ENCODE data around the gene SIRPA.

The SIRPA gene

DNA sequence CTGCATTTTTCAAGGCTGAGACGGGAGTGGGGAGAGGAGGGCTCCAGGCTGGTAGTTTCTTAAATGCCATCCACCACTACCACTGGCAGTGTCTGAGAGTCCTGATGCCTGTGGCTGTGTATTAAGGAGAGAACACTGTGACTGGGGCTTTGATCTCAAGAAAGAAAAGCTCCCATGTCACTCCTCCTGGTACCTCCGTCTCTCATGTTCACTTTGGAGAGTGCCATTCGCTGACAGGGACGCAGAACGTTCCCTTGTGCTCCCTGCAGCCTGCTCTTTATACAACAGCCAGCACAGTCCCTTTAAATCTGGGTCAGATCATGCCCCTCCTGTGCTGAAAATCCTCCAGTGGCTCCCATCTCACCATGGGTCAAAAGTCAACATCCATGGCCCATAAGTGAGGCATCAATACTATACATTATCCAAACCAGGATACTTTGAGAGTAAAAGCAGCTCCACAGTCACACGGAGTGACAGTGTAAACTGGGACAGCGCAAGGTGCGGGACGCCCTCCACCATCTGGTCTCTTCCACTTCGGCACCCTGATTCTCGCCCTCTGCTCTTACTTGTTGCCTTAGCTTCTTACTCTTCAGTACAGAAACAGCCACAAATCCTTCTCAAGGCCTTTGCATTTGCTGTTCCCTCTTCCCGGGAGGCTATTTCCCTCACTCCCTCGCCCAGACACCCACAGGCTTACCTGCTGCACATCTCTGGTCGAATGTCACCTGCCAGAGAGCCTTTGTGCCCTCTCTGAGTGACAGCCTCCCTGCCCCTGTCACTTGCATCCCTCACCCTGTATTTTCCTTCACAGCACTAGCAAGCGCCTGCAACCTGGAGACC is 78.6 kb downstream of the SIRPA start:
- FAIRE-seq: no peak
- no peak for DNase-seq (ENCODE audit: insufficient read length, low spot score)

DNA sequence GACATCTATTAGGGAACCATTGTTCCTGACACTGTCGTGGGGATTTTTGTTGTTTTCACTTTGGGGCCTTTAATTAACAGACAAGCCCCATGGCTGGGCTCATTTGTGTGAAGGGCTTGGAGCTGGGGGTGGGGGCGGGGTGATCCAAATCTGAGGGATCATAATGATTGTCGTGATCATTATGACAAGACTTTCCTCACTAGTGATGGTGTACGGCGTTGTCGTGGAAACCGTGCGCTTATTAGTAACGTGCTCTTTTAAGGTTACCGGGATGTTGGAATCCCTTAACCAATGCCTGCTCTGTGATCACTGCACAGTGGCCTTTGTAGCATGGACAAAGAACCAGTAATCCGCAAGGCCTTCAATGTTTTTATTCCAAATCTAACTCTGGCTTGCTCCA is 80.1 kb downstream of the SIRPA start:
- FAIRE-seq (no peak), DNase-seq (ENCODE audit: insufficient read length, low spot score) (no peak)

DNA sequence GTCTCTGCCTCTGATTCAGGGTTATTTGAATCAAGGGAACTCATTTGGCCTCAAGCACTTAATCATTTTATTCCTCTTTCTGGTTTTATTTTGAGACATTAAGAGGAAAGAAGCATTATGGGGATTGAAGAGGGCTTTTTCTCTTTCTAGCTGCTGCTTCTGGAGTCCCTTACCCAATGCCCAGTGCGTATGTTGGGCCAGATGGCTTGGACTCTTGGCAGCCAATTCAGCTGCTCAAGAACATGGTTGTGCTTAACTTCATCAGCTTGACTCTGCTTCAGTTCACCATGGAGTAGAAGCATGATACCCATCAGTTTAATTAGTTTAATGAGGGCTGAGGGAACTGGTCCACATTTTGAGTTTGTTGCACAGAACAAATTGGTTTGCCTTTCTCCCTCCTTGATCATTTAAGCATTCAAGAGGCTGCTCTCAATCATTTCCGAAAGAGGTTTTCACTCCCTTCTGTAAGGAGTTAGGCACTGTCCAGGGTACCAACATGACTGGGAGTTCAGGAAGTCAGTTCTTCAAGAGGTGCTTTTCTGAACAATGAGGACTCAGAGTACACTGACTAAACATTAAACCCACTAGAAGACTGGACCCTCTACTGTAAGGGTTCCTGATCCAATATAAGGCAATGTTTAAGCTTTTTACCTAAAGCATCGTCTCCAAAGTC is 84.0 kb downstream of the SIRPA start:
- FAIRE-seq (no peak), DNase-seq (ENCODE audit: insufficient read length, low spot score) (no peak)

GRCh38 chr20:1982686-1983085 is 87.5 kb downstream of the SIRPA start:
- DNase-seq (ENCODE audit: insufficient read length, low spot score) (no peak), FAIRE-seq (no peak)

DNA sequence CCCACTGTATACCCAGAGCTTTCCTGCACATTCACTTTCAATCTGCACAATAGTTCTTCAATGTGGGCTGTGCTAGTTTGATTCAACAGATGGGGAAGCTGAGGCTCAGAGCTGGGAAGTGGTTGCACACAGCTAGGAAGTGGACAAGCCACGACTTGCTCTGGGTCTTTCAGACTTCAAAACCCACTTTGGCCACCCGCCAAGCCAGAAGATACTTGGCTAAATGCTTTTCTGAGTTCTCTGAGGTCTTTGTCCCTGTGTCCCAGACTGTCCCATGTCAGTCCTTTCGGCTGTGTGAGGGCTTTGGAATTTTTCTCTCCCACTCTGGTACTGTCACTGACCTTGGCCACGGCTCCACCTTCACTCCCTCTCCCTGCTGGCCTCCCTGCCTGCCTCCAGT is 88.1 kb downstream of the SIRPA start:
- no peak for FAIRE-seq

GRCh38 chr20:1987826-1988225 is 92.6 kb downstream of the SIRPA start:
- FAIRE-seq (no peak), DNase-seq (ENCODE audit: insufficient read length, low spot score) (no peak)

More for the DNA sequence above, 88.1 kb downstream of the SIRPA start:
- DNase-seq (ENCODE audit: insufficient read length, low spot score): no peak

Measured in GM19239 (cell line).